Diencephalon (tissue), 1 donor: Measurements from ENCODE around the gene NAA25. TPM values are rescaled to one million over a fixed set of nuclear protein-coding genes. Genes with fewer than 3 reads are reported as not detected.

Source experiments
- small RNA-seq: library from RNA; depleted of rRNA; stranded (forward); fragments of <200 nt; gene quantifications from one replicate; pipeline ENCODE3, GENCODE V24; 2014
- total RNA-seq: library from RNA; depleted of rRNA; stranded (reverse); fragments of >200 nt; gene quantifications from one replicate; pipeline ENCODE4 v1.2.3, GENCODE V29; 2014

NAA25 gene
- total RNA-seq: 37.6 TPM

GRCh38 chr12:112108202-112109079 lies at the start of gene NAA25:
TSS of gene NAA25 (minus strand) at chr12:112108783. CDS start at chr12:112108773, 10 bp downstream.

GRCh38 chr12:112125250-112125999 lies 16.8 kb upstream of the NAA25 start, which contains the start of gene TRAFD1:
TSS of gene TRAFD1 (plus strand) at chr12:112125560. CDS start at chr12:112130523, 4,963 bp downstream.

GRCh38 chr12:112012775-112013600 lies 95.6 kb downstream of the NAA25 start, which contains the start of the genes ERP29 and TMEM116:
TSS of gene ERP29 (plus strand) at chr12:112013426. CDS start at chr12:112013466, 40 bp downstream.
TSS of gene TMEM116 (minus strand) at chr12:112013165. CDS start at chr12:112005270, 7,895 bp downstream.

Small RNAs within 50 kb of the gene (small RNA-seq; reads per million reads assigned to genes)
- gene AC004024.1: not detected
- gene MIR3657: not detected
- gene RF00019: not detected

Other genes with a start within 250 kb of the NAA25 start
- gene TMEM116, start 95.6 kb downstream of the NAA25 start, total RNA-seq: 38.5 TPM
- 51.2 TPM for gene ERP29, start 95.4 kb downstream of the NAA25 start, total RNA-seq
- 40.6 TPM for gene TRAFD1, start 16.8 kb upstream of the NAA25 start, total RNA-seq